ENCODE measurements around the gene IL17A. TPM values are rescaled to one million over a fixed set of nuclear protein-coding genes. Genes with fewer than 3 reads are reported as not detected.
A peak's percentile ranks its signal among the peaks of the same experiment; 100 is the strongest.
"Not testable (repeated sequence)": the region's sequence is repeated elsewhere in the genome, so short reads cannot be mapped to it uniquely, and the experiment has no call there.

The IL17A gene
- total RNA-seq, 2 donors from 2014 or later, result 0.22 to 2.8 TPM

DNA sequence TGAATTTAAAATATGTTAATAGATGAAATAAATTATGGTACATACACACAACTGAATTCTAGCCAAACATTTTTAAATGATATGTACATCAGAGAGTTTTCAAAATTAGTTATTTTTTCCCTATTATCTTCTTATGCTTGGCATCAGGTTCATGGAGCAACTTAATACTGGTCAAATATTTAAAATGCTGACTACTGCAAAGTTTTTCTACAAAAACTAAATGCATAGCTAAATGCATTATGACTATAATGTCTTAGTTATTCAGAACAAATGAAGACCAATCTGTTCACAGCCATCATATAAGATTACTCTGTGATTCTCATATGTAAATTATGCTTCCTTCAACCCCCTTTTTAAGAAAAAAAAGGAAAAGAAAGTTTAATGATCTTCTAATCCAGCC lies 8.2 kb upstream of the IL17A start:
- Mint-ChIP-seq H3K36me3 (ENCODE audit: insufficient read depth in 2 of 2) (no peaks in the 10 kb centered on the region), H3K9me3 (peaks cover 0 to 1% of the 10 kb centered on the region in 2 donors), H3K4me3 (no peak overlapping the region), H3K27ac (no peak overlapping the region), H3K27me3 (ENCODE audit: low read depth) (peaks cover 52% of the 10 kb centered on the region), H3K4me1 (ENCODE audit: low read depth) (peaks cover 23% of the 10 kb centered on the region)
- ATAC-seq (replicated peaks in 1 of 2), result no peak
- no peak for DNase-seq

DNA sequence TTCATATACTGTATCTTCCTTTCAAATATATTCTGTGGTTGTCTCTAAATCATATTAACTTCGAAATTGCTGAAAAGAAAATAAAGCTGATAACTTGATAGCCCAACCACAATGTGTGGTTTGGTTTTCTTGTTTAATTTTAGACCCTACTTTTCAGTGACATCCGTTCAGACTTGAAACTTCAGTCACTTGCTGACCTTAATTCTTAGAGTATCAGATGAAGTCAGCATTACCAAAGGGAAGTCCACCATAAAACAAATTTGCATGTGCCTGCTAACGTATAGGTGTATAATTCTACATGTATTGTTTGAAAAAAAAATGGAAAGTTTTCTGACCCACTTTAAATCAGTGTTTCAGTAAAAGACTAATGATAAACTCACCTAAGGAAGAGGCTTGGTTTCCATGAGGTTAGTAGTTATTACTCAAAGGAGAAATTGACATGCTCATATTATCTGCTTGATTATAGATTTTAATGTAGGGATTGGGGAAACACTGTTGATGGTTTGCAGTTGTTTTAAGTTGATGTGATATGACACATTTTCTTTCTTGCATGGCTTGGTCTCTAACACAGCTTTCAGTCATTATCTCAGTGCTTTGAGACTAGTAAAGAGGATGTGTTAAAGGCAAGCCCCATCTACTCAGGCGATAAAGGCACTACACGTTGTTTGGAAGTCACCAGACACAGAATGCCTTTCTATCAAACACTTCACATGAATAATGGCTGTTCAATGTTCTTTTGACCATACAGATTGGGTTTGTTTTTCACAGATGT lies 5.2 kb upstream of the IL17A start:
- DNase-seq, result no peak
- H3K27ac Mint-ChIP-seq, result no peak overlapping the region
- H3K4me3 Mint-ChIP-seq, result no peak overlapping the region
- peaks cover 0 to 2% of the 10 kb centered on the region in 2 donors for H3K36me3 Mint-ChIP-seq (ENCODE audit: insufficient read depth in 2 of 2)
- peak in 1 of 2 donors; percentile 72 for ATAC-seq (replicated peaks in 1 of 2)
- H3K9me3 Mint-ChIP-seq, result peaks cover 0 to 1% of the 10 kb centered on the region in 2 donors
- H3K4me1 Mint-ChIP-seq (ENCODE audit: low read depth), result peaks cover 23% of the 10 kb centered on the region
- H3K27me3 Mint-ChIP-seq (ENCODE audit: low read depth), result peaks cover 53% of the 10 kb centered on the region

DNA sequence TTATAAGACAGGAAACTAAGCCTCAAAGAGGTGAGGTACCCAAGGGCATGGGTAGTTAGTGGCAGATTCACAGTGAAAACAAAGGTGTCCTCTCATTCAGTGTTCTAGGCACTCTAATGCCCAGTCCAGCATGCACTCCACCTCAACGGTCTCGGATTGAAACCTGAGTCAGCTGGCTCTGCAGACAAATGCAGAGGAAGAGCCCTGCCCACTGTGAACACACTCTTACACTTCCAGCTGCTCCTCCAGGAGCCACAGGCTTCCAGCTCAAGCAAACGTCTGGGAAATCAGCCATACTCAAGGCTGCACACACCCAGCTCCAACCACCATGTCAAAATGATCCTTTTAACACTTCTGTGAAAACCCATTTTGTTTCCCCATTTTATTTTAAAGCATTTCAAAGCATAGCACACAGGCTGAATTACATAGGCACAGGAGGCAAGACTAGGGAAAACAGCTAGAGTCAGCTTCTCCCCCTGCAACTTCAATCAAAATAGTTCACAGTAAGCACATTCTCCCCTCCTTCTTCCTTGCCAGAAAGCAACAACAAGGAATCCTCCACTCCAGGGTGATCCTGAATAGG lies 3.0 kb upstream of the IL17A start:
- no peak overlapping the region for H3K27ac Mint-ChIP-seq
- peaks cover 15% of the 10 kb centered on the region for H3K4me1 Mint-ChIP-seq (ENCODE audit: low read depth)
- peaks cover 0 to 2% of the 10 kb centered on the region in 2 donors for H3K36me3 Mint-ChIP-seq (ENCODE audit: insufficient read depth in 2 of 2)
- no peak overlapping the region for H3K4me3 Mint-ChIP-seq
- peaks cover 0 to 1% of the 10 kb centered on the region in 2 donors for H3K9me3 Mint-ChIP-seq
- no peak for ATAC-seq (replicated peaks in 1 of 2)
- H3K27me3 Mint-ChIP-seq (ENCODE audit: low read depth), result peaks cover 70% of the 10 kb centered on the region
- DNase-seq, result no peak

DNA sequence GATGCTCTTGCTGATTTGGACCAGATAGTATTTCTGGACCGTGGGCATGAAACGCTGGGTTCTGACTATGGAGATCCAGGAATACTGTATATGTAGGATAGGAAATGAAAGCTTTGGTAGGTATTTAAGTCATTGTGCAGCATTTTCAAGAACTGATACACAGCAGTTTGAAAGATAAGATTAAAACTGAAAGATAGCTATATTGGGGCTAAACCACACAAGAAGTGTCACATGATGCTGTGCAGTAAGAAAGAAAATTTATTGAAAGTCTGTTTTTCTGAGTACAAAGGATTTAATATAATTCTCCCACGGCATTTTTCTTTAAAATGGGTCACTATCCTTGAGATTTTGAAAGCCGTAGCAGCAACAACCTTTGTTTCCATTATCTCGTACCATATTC lies 305 bp downstream of the IL17A start:
- peaks cover 79% of the 10 kb centered on the region for H3K27me3 Mint-ChIP-seq (ENCODE audit: low read depth)
- peak overlapping the region in 1 of 2 donors; percentile 50 for H3K4me3 Mint-ChIP-seq

DNA sequence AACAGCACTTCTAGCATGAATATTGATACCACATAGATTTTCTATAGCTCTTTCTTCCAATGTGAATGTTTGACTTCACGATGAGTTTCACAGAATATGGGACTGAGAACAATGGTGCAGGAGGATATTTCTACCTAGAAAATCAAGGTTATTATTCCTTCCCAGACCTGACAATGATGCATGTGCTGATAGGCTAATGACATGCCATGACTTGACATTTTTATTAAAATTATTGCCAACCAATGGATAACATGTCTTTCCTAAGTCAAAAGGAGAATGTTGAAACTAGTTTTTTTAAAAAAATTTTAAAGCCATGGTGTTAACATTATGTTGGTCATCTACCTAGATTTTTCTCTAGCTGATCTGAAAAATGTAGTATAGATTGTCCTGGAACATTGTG lies 923 bp downstream of the IL17A start:
- DNase-seq, result no peak
- Mint-ChIP-seq H3K4me1 (ENCODE audit: low read depth) (no peaks in the 10 kb centered on the region), H3K27ac (no peak overlapping the region), H3K27me3 (ENCODE audit: low read depth) (peaks cover 82% of the 10 kb centered on the region), H3K9me3 (peaks cover 0 to 1% of the 10 kb centered on the region in 2 donors), H3K4me3 (no peak overlapping the region), H3K36me3 (ENCODE audit: insufficient read depth in 2 of 2) (peaks cover 0 to 2% of the 10 kb centered on the region in 2 donors)
- no peak for ATAC-seq (replicated peaks in 1 of 2)

More for the DNA sequence above, 305 bp downstream of the IL17A start:
- ATAC-seq (replicated peaks in 1 of 2), result no peak
- H3K27ac Mint-ChIP-seq, result no peak overlapping the region
- peaks cover 0 to 1% of the 10 kb centered on the region in 2 donors for H3K9me3 Mint-ChIP-seq
- DNase-seq, result no peak
- peaks cover 2% of the 10 kb centered on the region for H3K4me1 Mint-ChIP-seq (ENCODE audit: low read depth)
- H3K36me3 Mint-ChIP-seq (ENCODE audit: insufficient read depth in 2 of 2), result peaks cover 0 to 2% of the 10 kb centered on the region in 2 donors

DNA sequence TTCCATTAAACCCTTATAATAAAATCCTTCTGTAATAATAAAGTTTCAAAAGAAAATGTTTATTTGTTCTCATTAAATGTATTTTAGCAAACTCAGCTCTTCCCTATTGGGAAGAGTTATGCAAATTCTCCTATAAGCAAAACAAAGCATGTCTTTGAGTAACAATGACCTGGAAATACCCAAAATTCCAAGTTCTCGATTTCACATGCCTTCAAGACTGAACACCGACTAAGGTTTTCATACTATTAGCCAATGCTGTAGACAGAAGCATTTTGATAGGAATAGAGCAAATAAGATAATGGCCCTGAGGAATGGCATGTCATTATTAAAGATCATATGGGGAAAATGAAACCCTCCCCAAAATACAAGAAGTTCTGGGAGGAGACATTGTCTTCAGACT lies 3.8 kb downstream of the IL17A start:
- no peak overlapping the region for H3K4me3 Mint-ChIP-seq
- peaks cover 72% of the 10 kb centered on the region for H3K27me3 Mint-ChIP-seq (ENCODE audit: low read depth)
- H3K36me3 Mint-ChIP-seq (ENCODE audit: insufficient read depth in 2 of 2), result no peaks in the 10 kb centered on the region
- H3K4me1 Mint-ChIP-seq (ENCODE audit: low read depth), result no peaks in the 10 kb centered on the region
- H3K9me3 Mint-ChIP-seq, result no peaks in the 10 kb centered on the region
- DNase-seq (no peak), ATAC-seq (replicated peaks in 1 of 2) (no peak)
- H3K27ac Mint-ChIP-seq, result no peak overlapping the region

DNA sequence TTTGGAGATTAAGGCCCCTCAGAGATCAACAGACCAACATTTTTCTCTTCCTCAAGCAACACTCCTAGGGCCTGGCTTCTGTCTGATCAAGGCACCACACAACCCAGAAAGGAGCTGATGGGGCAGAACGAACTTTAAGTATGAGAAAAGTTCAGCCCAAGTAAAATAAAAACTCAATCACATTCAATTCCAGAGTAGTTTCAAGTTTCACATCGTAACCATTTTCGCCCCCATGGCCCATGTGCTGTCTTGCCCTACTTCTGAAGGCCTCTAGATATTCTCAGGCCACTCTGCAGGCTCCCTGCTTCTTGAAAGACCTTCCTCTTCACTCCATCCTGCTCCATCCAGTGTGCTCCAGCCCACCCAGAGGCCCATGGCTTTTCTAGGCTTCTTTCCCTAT lies 4.2 kb downstream of the IL17A start:
- H3K27ac Mint-ChIP-seq, result no peak overlapping the region
- peaks cover 72% of the 10 kb centered on the region for H3K27me3 Mint-ChIP-seq (ENCODE audit: low read depth)
- H3K36me3 Mint-ChIP-seq (ENCODE audit: insufficient read depth in 2 of 2), result no peaks in the 10 kb centered on the region
- ATAC-seq (replicated peaks in 1 of 2), result peak in 1 of 2 donors; percentile 42
- no peaks in the 10 kb centered on the region for H3K9me3 Mint-ChIP-seq
- no peak for DNase-seq
- H3K4me3 Mint-ChIP-seq, result no peak overlapping the region
- H3K4me1 Mint-ChIP-seq (ENCODE audit: low read depth), result no peaks in the 10 kb centered on the region

DNA sequence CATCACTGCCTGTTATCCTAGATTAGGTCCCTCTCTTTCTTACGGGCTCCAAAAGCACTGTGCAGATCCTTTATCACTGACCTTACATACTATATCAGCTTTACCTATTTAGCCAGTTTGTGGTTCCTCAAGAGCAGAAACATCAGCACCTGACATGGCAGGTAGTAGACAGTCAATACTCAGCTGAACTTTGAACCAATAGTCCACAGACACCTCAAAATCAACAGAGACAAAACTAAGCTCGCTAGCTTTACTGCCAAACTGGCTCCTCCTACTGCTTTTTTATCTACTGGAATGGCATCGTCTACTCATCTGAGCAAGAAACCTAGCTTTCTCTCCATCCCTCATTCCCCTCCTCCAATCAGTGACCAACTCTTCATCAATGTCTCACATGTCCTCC lies 5.6 kb downstream of the IL17A start:
- Mint-ChIP-seq H3K9me3 (no peaks in the 10 kb centered on the region), H3K4me1 (ENCODE audit: low read depth) (no peaks in the 10 kb centered on the region), H3K27me3 (ENCODE audit: low read depth) (peaks cover 62% of the 10 kb centered on the region), H3K36me3 (ENCODE audit: insufficient read depth in 2 of 2) (peaks cover 0 to 1% of the 10 kb centered on the region in 2 donors), H3K27ac (no peak overlapping the region), H3K4me3 (no peak overlapping the region)
- ATAC-seq (replicated peaks in 1 of 2) (no peak), DNase-seq (no peak)

DNA sequence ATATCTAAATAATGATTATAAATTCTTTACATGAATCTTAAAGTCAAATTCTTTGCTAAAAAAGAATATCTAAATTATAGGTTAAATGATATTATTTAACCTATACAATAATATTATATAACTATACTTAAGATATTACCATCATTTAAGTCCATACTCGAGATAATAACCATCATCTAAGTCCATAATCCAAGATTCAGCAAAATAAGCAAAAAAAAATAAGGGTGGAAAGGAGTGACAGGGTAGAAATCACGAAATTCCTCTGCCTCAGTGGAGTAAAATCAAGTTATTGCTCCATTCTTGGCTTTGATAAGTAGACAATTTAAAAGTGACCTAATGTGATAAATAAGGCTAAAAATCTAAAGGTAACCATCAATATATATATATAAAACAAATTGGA lies 9.7 kb downstream of the IL17A start:
- no peak overlapping the region for H3K27ac Mint-ChIP-seq
- DNase-seq (no peak), ATAC-seq (replicated peaks in 1 of 2) (no peak)
- no peak overlapping the region for H3K4me3 Mint-ChIP-seq
- H3K36me3 Mint-ChIP-seq (ENCODE audit: insufficient read depth in 2 of 2), result peaks cover 16 to 18% of the 10 kb centered on the region in 2 donors
- H3K9me3 Mint-ChIP-seq, result peaks cover 8 to 9% of the 10 kb centered on the region in 2 donors
- H3K4me1 Mint-ChIP-seq (ENCODE audit: low read depth), result peaks cover 8% of the 10 kb centered on the region
- peaks cover 63% of the 10 kb centered on the region for H3K27me3 Mint-ChIP-seq (ENCODE audit: low read depth)

DNA sequence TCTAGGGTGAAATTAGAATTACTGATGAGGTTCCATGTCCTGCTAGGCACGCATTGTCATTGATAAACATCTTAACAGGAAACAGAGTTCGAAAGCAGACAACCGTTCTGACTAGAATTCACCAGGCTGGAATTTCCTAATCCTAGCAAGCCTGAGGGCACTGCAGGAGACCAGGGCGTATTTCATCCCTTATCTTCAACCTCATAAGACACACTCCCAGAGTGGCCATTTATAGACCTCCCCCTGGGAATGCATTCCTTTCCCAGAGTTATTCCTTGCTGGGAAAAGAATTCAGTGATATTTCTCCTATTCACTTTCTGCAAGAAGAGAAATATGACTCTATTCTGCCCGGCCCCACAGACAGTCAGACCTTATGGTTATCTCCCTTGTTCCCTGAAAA lies 13.9 kb downstream of the IL17A start:
- not testable (repeated sequence) for H3K27ac Mint-ChIP-seq; H3K4me3 Mint-ChIP-seq; ATAC-seq (replicated peaks in 1 of 2); DNase-seq
- peaks cover 17% of the 10 kb centered on the region for H3K4me1 Mint-ChIP-seq (ENCODE audit: low read depth)
- H3K27me3 Mint-ChIP-seq (ENCODE audit: low read depth), result peaks cover 51% of the 10 kb centered on the region
- H3K36me3 Mint-ChIP-seq (ENCODE audit: insufficient read depth in 2 of 2), result peaks cover 25 to 27% of the 10 kb centered on the region in 2 donors
- H3K9me3 Mint-ChIP-seq, result peaks cover 14 to 16% of the 10 kb centered on the region in 2 donors

DNA sequence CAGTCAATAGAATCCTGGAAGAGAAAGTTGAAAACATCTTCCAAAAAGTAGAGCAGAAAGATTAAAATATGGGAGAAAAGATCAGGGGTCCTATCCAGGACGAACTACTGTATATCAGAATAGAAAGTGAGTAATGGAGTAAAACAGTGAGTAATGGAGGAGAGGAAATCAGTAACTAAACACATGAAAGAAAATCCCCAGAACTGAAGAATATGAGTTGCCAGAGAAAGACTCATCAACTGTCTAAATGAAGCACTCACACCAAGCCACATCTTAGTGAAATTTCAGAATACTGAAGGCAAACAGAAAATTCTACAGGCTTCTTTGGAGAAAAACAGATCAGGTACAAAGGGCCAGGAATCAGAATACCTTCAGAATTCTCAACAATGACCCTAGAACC lies 14.9 kb downstream of the IL17A start:
- H3K36me3 Mint-ChIP-seq (ENCODE audit: insufficient read depth in 2 of 2), result peaks cover 25 to 27% of the 10 kb centered on the region in 2 donors
- ATAC-seq (replicated peaks in 1 of 2) (peak; percentile 85 to 94), DNase-seq (no peak)
- H3K27ac Mint-ChIP-seq, result no peak overlapping the region
- H3K9me3 Mint-ChIP-seq, result peaks cover 14 to 16% of the 10 kb centered on the region in 2 donors
- peak overlapping the region in 1 of 2 donors; percentile 16 for H3K4me3 Mint-ChIP-seq
- H3K27me3 Mint-ChIP-seq (ENCODE audit: low read depth), result peaks cover 45% of the 10 kb centered on the region
- H3K4me1 Mint-ChIP-seq (ENCODE audit: low read depth), result peaks cover 17% of the 10 kb centered on the region

DNA sequence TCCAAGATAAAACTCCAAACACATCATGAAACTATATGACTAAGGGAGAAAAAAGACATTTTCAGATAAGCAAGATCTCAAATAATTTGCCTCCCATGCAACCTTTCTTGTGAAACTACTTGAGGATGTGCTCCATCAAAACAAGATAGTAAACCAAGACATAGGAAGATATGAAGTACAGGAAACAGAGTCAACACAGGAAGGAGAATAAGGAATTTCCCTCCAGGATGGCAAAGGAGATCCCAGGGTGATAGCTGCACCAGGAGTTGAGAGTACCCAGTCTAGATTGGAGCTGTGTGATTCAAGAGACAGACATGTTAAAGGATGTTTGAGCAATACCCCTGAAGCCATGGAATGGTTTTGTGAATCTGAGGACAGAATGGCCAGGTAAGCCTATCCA lies 15.3 kb downstream of the IL17A start:
- peak in 1 of 2 donors; percentile 13 for ATAC-seq (replicated peaks in 1 of 2)
- H3K4me1 Mint-ChIP-seq (ENCODE audit: low read depth), result peaks cover 17% of the 10 kb centered on the region
- H3K27ac Mint-ChIP-seq, result no peak overlapping the region
- H3K9me3 Mint-ChIP-seq, result peaks cover 14 to 16% of the 10 kb centered on the region in 2 donors
- no peak for DNase-seq
- H3K36me3 Mint-ChIP-seq (ENCODE audit: insufficient read depth in 2 of 2), result peaks cover 24 to 27% of the 10 kb centered on the region in 2 donors
- H3K4me3 Mint-ChIP-seq, result no peak overlapping the region
- H3K27me3 Mint-ChIP-seq (ENCODE audit: low read depth), result peaks cover 45% of the 10 kb centered on the region

DNA sequence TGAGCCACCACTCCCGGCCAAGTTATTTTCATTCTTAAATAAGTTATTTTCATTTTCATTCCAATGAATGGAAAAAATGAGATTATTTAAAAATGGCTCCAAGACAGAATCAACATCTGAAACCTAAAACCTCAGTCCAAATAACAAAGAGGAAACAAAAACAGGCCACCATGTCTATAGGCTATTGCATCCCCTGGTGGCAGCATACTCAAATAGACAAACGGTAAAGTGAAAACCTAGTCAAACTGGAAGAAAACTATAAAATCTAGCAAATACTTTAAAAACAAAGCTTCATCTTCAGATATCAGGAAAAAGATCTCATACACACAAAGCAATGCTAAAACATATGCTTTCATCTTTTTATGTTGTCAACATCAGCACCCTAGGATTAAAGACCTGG lies 20.9 kb downstream of the IL17A start:
- Mint-ChIP-seq H3K4me1 (ENCODE audit: low read depth) (peaks cover 15% of the 10 kb centered on the region), H3K36me3 (ENCODE audit: insufficient read depth in 2 of 2) (peaks cover 6 to 9% of the 10 kb centered on the region in 2 donors), H3K27me3 (ENCODE audit: low read depth) (peaks cover 50% of the 10 kb centered on the region), H3K4me3 (no peak overlapping the region), H3K27ac (no peak overlapping the region), H3K9me3 (no peaks in the 10 kb centered on the region)
- DNase-seq (no peak), ATAC-seq (replicated peaks in 1 of 2) (no peak)
